ENCODE results near the gene TBC1D8.

DNA sequence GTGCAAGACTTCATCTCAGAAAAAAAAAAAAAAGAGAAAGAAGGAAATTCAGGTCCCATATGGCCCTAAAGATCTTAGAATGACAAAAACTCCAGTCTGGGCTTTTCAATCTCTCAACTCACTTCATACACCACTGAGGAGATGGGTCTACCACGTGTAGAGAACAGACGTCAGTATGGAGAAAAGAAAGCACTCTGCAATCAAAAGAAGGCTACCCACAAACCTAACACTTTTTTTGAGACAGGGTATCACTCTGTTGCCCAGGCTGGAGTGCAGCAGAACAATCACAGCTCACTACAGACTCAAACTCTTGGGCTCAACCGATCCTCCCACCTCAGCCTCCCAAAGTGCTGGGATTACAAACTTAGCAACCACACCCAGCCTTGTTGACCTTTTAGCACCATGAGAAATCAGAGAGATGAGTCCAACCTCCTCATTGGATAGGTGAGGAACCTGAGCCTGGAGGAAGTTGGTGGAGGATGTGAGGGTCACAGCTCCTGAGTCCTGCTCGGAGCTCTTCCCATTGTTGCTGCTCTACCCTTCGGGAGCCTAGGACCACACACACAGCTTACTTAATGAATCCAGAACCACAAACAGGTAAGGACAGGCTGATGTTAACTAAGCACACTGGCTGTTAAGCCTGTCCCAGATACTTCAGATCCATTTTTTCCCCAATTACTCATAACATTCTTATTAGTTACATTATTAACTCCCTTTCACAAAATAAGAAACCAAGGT lies 23.7 kb downstream of the TBC1D8 start:
- TF ChIP-seq, protein P1, sequence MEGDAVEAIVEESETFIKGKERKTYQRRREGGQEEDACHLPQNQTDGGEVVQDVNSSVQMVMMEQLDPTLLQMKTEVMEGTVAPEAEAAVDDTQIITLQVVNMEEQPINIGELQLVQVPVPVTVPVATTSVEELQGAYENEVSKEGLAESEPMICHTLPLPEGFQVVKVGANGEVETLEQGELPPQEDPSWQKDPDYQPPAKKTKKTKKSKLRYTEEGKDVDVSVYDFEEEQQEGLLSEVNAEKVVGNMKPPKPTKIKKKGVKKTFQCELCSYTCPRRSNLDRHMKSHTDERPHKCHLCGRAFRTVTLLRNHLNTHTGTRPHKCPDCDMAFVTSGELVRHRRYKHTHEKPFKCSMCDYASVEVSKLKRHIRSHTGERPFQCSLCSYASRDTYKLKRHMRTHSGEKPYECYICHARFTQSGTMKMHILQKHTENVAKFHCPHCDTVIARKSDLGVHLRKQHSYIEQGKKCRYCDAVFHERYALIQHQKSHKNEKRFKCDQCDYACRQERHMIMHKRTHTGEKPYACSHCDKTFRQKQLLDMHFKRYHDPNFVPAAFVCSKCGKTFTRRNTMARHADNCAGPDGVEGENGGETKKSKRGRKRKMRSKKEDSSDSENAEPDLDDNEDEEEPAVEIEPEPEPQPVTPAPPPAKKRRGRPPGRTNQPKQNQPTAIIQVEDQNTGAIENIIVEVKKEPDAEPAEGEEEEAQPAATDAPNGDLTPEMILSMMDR (IDR thresholded peaks at IDR 0.05), result no peak
- TF ChIP-seq POLR2A (IDR thresholded peaks at IDR 0.05), result no peak

Data from prostate gland (tissue), 2 donors.